HEK293 (cell line): ENCODE data around the gene ACAD11.

Experiments used
- CTCF ChIA-PET: fragments of 350-600 bp; formaldehyde crosslinking; extraction: SDS; loops from one replicate; lab custom pipeline; 2021; ENCODE audit warnings: antibody characterized with exemption; lab: Yijun Ruan, JAX
- POLR2A ChIA-PET: fragments of 300-600 bp; formaldehyde crosslinking; extraction: SDS; loops from one replicate; lab custom pipeline; 2020; ENCODE audit warnings: antibody characterized with exemption, inconsistent platforms; lab: Yijun Ruan, JAX
- H3K27ac ChIP-seq: fragments of 200-500 bp; sonication (Bioruptor generic); 2 replicates; pipeline ENCODE4 v1.5.1; 2014; ENCODE audit warnings: low read depth, low read length, control low read depth, inconsistent platforms; ENCODE audit errors: extremely low read depth
- H3K36me3 ChIP-seq, 2 experiments: fragments of 200-500 bp in 1 of 2; sonication (Bioruptor generic) in 1 of 2; 1 replicate in 1 of 2; 2 replicates in 1 of 2; pipeline ENCODE4 v1.5.1; 2014 to 2017; ENCODE audit warnings: inconsistent platforms in 2 of 2, low read length in 2 of 2; ENCODE audit not compliant: control insufficient read depth in 2 of 2, insufficient read depth in 1 of 2
- H3K4me1 ChIP-seq: fragments of 200-500 bp; sonication (Bioruptor generic); 2 replicates; pipeline ENCODE4 v1.5.1; 2014; ENCODE audit warnings: mild to moderate bottlenecking, low read length, inconsistent platforms; ENCODE audit not compliant: control insufficient read depth, insufficient read depth
- H3K4me3 ChIP-seq: 2 replicates; pipeline ENCODE4 v1.5.1; 2011; ENCODE audit warnings: low read depth, mild to moderate bottlenecking, control low read depth, low read length, moderate library complexity
- H3K9me3 ChIP-seq: fragments of 200-500 bp; sonication (Bioruptor generic); 2 replicates; pipeline ENCODE4 v1.5.1; 2014; ENCODE audit warnings: low read depth, low read length, inconsistent platforms; ENCODE audit not compliant: control insufficient read depth, insufficient read depth
- GFI1B ChIP-seq: fragments of 450-650 bp; formaldehyde crosslinking; IDR thresholded peaks from 2 replicates; pipeline ENCODE4 v1.5.1; 2016; ENCODE audit warnings: missing biosample characterization, missing genetic modification characterization
- SCRT2 ChIP-seq: fragments of 450-650 bp; formaldehyde crosslinking; IDR thresholded peaks from 2 replicates; pipeline ENCODE4 v1.5.1; 2016; ENCODE audit warnings: missing biosample characterization, missing genetic modification characterization
- YY1 ChIP-seq: fragments of 450-650 bp; formaldehyde crosslinking; IDR thresholded peaks from 2 replicates; pipeline ENCODE4 v1.5.1; 2018; ENCODE audit warnings: missing biosample characterization, missing genetic modification characterization
- ZBTB17 ChIP-seq: fragments of 450-650 bp; formaldehyde crosslinking; IDR thresholded peaks from 2 replicates; pipeline ENCODE4 v1.5.1; 2016; ENCODE audit warnings: missing biosample characterization, missing genetic modification characterization
- ZFP3 ChIP-seq: fragments of 450-650 bp; formaldehyde crosslinking; IDR thresholded peaks from 2 replicates; pipeline ENCODE4 v1.5.1; 2016; ENCODE audit warnings: low read depth, missing biosample characterization, missing genetic modification characterization
- ZNF2 ChIP-seq: fragments of 450-650 bp; formaldehyde crosslinking; IDR thresholded peaks from 2 replicates; pipeline ENCODE4 v1.5.1; 2016; ENCODE audit warnings: missing biosample characterization, missing genetic modification characterization
- ZNF223 ChIP-seq: fragments of 450-650 bp; formaldehyde crosslinking; IDR thresholded peaks from 2 replicates; pipeline ENCODE4 v1.5.1; 2016; ENCODE audit warnings: missing biosample characterization, missing genetic modification characterization
- ZNF341 ChIP-seq: fragments of 450-650 bp; formaldehyde crosslinking; IDR thresholded peaks from 2 replicates; pipeline ENCODE4; 2016; ENCODE audit warnings: low read depth, missing biosample characterization, missing genetic modification characterization
- ZNF366 ChIP-seq: fragments of 450-650 bp; formaldehyde crosslinking; conservative IDR thresholded peaks from 2 replicates; pipeline ENCODE4 v1.5.1; 2016; ENCODE audit warnings: missing biosample characterization, missing genetic modification characterization
- ZNF48 ChIP-seq: fragments of 450-650 bp; formaldehyde crosslinking; IDR thresholded peaks from 2 replicates; pipeline ENCODE4 v1.5.1; 2016; ENCODE audit warnings: missing biosample characterization, missing genetic modification characterization
- ZNF558 ChIP-seq: fragments of 450-650 bp; formaldehyde crosslinking; IDR thresholded peaks from 2 replicates; pipeline ENCODE4 v1.5.1; 2016; ENCODE audit warnings: missing biosample characterization, missing genetic modification characterization
- ZNF560 ChIP-seq: fragments of 450-650 bp; formaldehyde crosslinking; IDR thresholded peaks from 2 replicates; pipeline ENCODE4 v1.5.1; 2017; ENCODE audit warnings: missing biosample characterization, missing genetic modification characterization, borderline replicate concordance
- ZNF623 ChIP-seq: fragments of 450-650 bp; formaldehyde crosslinking; IDR thresholded peaks from 2 replicates; pipeline ENCODE4 v1.5.1; 2016; ENCODE audit warnings: missing biosample characterization, missing genetic modification characterization
- ZNF701 ChIP-seq: fragments of 450-650 bp; formaldehyde crosslinking; IDR thresholded peaks from 2 replicates; pipeline ENCODE4 v1.5.1; 2016; ENCODE audit warnings: missing biosample characterization, missing genetic modification characterization
- TF ChIP-seq, protein P1 (sequence below): fragments of 450-650 bp; formaldehyde crosslinking; IDR thresholded peaks from 2 replicates; pipeline ENCODE4 v1.5.1; 2016; ENCODE audit warnings: missing biosample characterization, missing genetic modification characterization
- TF ChIP-seq, protein P2 (sequence below): fragments of 450-650 bp; formaldehyde crosslinking; IDR thresholded peaks from 2 replicates; pipeline ENCODE4 v1.5.1; 2016; ENCODE audit warnings: missing biosample characterization, missing genetic modification characterization
- TF ChIP-seq, protein P3 (sequence below): fragments of 450-650 bp; formaldehyde crosslinking; IDR thresholded peaks from 2 replicates; pipeline ENCODE4 v1.5.1; 2016; ENCODE audit warnings: missing biosample characterization, missing genetic modification characterization, borderline replicate concordance

Gene ACAD11

DNA sequence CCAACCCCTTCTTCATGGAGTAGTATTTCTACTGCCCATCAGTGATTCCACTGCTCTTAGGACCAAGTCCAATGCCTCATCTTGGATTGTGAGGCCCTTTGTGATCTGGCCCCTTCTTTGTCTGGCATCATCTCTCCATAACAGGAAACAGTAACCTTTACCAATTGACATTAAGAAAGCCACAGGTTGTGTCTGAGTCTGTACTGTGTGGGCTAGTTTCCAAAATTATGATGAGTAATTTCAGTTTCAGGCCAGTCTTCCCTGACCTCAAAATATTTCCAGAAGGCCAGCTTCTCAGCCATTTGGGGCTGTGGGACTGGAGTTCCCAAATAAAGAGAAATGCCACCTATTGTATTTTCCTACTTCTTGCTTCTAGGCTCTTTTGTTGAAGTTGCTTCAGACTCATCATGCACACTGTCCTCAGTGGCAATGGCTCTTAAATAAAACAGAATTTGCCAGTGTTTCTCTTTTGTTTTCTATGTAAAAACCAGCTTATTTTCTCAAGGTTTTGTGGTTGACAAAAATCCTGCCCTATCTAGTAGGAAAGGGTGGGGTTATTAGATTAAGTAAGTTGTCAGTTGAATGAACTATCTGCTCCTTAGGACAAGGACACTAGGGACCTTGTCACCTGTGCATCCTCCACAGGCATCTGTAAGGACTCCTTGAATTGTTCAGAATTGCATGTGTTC is 109.6 kb downstream of the ACAD11 start:
- TF ChIP-seq, protein P1, sequence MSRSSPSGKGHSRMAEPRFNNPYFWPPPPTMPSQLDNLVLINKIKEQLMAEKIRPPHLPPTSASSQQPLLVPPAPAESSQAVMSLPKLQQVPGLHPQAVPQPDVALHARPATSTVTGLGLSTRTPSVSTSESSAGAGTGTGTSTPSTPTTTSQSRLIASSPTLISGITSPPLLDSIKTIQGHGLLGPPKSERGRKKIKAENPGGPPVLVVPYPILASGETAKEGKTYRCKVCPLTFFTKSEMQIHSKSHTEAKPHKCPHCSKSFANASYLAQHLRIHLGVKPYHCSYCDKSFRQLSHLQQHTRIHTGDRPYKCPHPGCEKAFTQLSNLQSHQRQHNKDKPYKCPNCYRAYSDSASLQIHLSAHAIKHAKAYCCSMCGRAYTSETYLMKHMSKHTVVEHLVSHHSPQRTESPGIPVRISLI (tag by site-specific recombination): no peak
- TF ChIP-seq ZNF558 (tag by site-specific recombination): no peak
- TF ChIP-seq ZNF341: no peak
- TF ChIP-seq ZNF2 (tag by site-specific recombination): no peak
- TF ChIP-seq ZNF223 (tag by site-specific recombination): no peak
- no peak for TF ChIP-seq ZNF560
- no peak for TF ChIP-seq ZNF701 (tag by site-specific recombination)
- TF ChIP-seq ZBTB17 (tag by site-specific recombination): no peak
- TF ChIP-seq, all 188 proteins: peak for 0
- Histone ChIP-seq H3K4me1 (no peaks in the 10 kb centered on the region), H3K4me3 (no peak overlapping the region), H3K36me3 (no peaks in the 10 kb centered on the region), H3K9me3 (no peaks in the 10 kb centered on the region), H3K27ac (no peak overlapping the region)
- ChIA-PET CTCF (interaction anchor here (1.3 kb wide), 1 partner anchor 14 kb away, joined by 5 read pairs; no protein-coding TSS in a partner anchor), POLR2A (no interaction called here)

DNA sequence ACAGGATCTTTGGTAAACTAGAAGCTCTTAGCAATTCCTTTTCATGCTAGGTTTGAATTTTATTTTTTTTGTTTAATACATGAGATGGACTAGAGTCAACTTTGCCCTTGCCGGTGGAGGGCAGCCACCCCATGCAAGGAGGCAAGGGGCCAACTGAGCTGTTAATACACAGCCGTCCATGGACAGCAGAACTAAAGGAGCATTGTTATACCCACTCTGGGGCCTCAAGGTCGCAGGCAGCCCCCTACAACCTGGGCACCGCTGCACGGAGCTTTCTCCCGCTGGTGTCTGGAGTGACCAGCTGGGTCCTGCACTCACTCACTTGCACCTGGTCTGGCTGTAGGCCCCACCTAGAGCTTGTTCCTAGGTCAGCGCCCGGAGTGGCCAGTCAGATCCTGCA is 110.4 kb downstream of the ACAD11 start:
- no peaks in the 10 kb centered on the region for H3K36me3 ChIP-seq
- ChIA-PET CTCF (interaction anchor here (1.8 kb wide), 1 partner anchor 14 kb away, joined by 4 read pairs; no protein-coding TSS in a partner anchor), POLR2A (no interaction called here)
- no peaks in the 10 kb centered on the region for H3K4me1 ChIP-seq
- no peak overlapping the region for H3K27ac ChIP-seq
- H3K4me3 ChIP-seq: no peak overlapping the region
- TF ChIP-seq, protein P2, sequence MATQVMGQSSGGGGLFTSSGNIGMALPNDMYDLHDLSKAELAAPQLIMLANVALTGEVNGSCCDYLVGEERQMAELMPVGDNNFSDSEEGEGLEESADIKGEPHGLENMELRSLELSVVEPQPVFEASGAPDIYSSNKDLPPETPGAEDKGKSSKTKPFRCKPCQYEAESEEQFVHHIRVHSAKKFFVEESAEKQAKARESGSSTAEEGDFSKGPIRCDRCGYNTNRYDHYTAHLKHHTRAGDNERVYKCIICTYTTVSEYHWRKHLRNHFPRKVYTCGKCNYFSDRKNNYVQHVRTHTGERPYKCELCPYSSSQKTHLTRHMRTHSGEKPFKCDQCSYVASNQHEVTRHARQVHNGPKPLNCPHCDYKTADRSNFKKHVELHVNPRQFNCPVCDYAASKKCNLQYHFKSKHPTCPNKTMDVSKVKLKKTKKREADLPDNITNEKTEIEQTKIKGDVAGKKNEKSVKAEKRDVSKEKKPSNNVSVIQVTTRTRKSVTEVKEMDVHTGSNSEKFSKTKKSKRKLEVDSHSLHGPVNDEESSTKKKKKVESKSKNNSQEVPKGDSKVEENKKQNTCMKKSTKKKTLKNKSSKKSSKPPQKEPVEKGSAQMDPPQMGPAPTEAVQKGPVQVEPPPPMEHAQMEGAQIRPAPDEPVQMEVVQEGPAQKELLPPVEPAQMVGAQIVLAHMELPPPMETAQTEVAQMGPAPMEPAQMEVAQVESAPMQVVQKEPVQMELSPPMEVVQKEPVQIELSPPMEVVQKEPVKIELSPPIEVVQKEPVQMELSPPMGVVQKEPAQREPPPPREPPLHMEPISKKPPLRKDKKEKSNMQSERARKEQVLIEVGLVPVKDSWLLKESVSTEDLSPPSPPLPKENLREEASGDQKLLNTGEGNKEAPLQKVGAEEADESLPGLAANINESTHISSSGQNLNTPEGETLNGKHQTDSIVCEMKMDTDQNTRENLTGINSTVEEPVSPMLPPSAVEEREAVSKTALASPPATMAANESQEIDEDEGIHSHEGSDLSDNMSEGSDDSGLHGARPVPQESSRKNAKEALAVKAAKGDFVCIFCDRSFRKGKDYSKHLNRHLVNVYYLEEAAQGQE: no peak
- TF ChIP-seq GFI1B (tag by site-specific recombination) (no peak), SCRT2 (tag by site-specific recombination) (no peak), ZNF48 (tag by site-specific recombination) (no peak), ZNF366 (tag by site-specific recombination) (no peak), ZNF623 (tag by site-specific recombination) (no peak), YY1 (tag by site-specific recombination) (no peak), ZFP3 (no peak)
- TF ChIP-seq, protein P3, sequence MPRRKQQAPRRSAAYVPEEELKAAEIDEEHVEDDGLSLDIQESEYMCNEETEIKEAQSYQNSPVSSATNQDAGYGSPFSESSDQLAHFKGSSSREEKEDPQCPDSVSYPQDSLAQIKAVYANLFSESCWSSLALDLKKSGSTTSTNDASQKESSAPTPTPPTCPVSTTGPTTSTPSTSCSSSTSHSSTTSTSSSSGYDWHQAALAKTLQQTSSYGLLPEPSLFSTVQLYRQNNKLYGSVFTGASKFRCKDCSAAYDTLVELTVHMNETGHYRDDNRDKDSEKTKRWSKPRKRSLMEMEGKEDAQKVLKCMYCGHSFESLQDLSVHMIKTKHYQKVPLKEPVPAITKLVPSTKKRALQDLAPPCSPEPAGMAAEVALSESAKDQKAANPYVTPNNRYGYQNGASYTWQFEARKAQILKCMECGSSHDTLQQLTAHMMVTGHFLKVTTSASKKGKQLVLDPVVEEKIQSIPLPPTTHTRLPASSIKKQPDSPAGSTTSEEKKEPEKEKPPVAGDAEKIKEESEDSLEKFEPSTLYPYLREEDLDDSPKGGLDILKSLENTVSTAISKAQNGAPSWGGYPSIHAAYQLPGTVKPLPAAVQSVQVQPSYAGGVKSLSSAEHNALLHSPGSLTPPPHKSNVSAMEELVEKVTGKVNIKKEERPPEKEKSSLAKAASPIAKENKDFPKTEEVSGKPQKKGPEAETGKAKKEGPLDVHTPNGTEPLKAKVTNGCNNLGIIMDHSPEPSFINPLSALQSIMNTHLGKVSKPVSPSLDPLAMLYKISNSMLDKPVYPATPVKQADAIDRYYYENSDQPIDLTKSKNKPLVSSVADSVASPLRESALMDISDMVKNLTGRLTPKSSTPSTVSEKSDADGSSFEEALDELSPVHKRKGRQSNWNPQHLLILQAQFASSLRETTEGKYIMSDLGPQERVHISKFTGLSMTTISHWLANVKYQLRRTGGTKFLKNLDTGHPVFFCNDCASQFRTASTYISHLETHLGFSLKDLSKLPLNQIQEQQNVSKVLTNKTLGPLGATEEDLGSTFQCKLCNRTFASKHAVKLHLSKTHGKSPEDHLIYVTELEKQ: no peak
- TF ChIP-seq, all 188 proteins: peak for 0
- no peaks in the 10 kb centered on the region for H3K9me3 ChIP-seq
